HepG2 (cell line): ENCODE measurements around the gene NOTUM. TPM values are rescaled to one million over a fixed set of nuclear protein-coding genes. Genes with fewer than 3 reads are reported as not detected.

Experiments
- CERS6 ChIP-seq: sonication (generic); formaldehyde crosslinking; IDR thresholded peaks from 2 replicates; pipeline ENCODE4 v1.5.0; 2020; ENCODE audit warnings: missing genetic modification reagents
- CREM ChIP-seq, 2 experiments: sonication (generic) in 1 of 2; formaldehyde crosslinking in 1 of 2; IDR thresholded peaks; 2 replicates each; pipeline versions ENCODE4 v1.4.0 to v1.6.1; 2016 to 2020; ENCODE audit warnings: antibody characterized with exemption in 1 of 2, mild to moderate bottlenecking in 1 of 2, missing genetic modification reagents in 1 of 2
- ELF3 ChIP-seq: IDR thresholded peaks from 2 replicates; pipeline ENCODE4 v1.6.1; 2016; ENCODE audit warnings: missing genetic modification reagents, missing compliant biosample characterization
- FLYWCH1 ChIP-seq: sonication (generic); formaldehyde crosslinking; IDR thresholded peaks from 2 replicates; pipeline ENCODE4 v1.8.1; 2023; ENCODE audit warnings: mild to moderate bottlenecking, missing genetic modification reagents
- GMEB1 ChIP-seq: sonication (generic); formaldehyde crosslinking; IDR thresholded peaks from 2 replicates; pipeline ENCODE4 v1.5.1; 2020; ENCODE audit warnings: missing genetic modification reagents, mild to moderate bottlenecking, borderline replicate concordance
- JDP2 ChIP-seq: sonication (generic); formaldehyde crosslinking; IDR thresholded peaks from 2 replicates; pipeline ENCODE4 v1.8.1; 2022; ENCODE audit warnings: missing genetic modification reagents, borderline replicate concordance
- KLF15 ChIP-seq: sonication (generic); formaldehyde crosslinking; IDR thresholded peaks from 2 replicates; pipeline ENCODE4 v1.8.1; 2023; ENCODE audit warnings: borderline replicate concordance, mild to moderate bottlenecking, inconsistent platforms, missing genetic modification reagents, mixed read lengths
- MBNL3 ChIP-seq: fragments of 250-450 bp; sonication (Bioruptor Pico); conservative IDR thresholded peaks from 2 replicates; pipeline ENCODE4 v1.8.0; 2022; ENCODE audit warnings: mild to moderate bottlenecking, inconsistent platforms
- MED1 ChIP-seq: sonication (generic); formaldehyde crosslinking; IDR thresholded peaks from 2 replicates; pipeline ENCODE4 v1.4.0; 2020; ENCODE audit warnings: missing genetic modification reagents
- MYNN ChIP-seq: sonication (generic); formaldehyde crosslinking; IDR thresholded peaks from 2 replicates; pipeline ENCODE4 v1.4.0; 2020; ENCODE audit warnings: mild to moderate bottlenecking, low read depth, missing genetic modification reagents
- PITX1 ChIP-seq: sonication (generic); formaldehyde crosslinking; IDR thresholded peaks from 2 replicates; pipeline ENCODE4 v1.5.1; 2020; ENCODE audit warnings: mild to moderate bottlenecking, missing genetic modification reagents
- RFX5 ChIP-seq: IDR thresholded peaks from 2 replicates; pipeline ENCODE4 v1.6.1; 2011; ENCODE audit warnings: low read depth, low read length, improper control_type of control experiment
- SAP130 ChIP-seq: IDR thresholded peaks from 2 replicates; pipeline ENCODE4 v1.6.1; 2016; ENCODE audit warnings: low read depth
- SRSF9 ChIP-seq: fragments of 200-400 bp; formaldehyde crosslinking; IDR thresholded peaks from 2 replicates; pipeline ENCODE4 v1.6.1; 2018; ENCODE audit warnings: borderline replicate concordance, mild to moderate bottlenecking, low read depth, low read length; ENCODE audit not compliant: insufficient read depth, poor library complexity, severe bottlenecking
- STAG1 ChIP-seq: sonication (generic); formaldehyde crosslinking; IDR thresholded peaks from 2 replicates; pipeline ENCODE4 v1.4.0; 2020; ENCODE audit warnings: missing genetic modification reagents
- TCF7 ChIP-seq: sonication (generic); IDR thresholded peaks from 2 replicates; pipeline ENCODE4 v1.6.1; 2016; ENCODE audit warnings: antibody characterized with exemption, low read depth
- TGIF2 ChIP-seq: IDR thresholded peaks from 2 replicates; pipeline ENCODE4 v1.6.1; 2016; ENCODE audit warnings: control low read depth, missing compliant biosample characterization
- THAP11 ChIP-seq: IDR thresholded peaks from 2 replicates; pipeline ENCODE4 v1.6.1; 2016; ENCODE audit warnings: missing biosample characterization, missing genetic modification reagents
- ZBTB42 ChIP-seq: sonication (generic); formaldehyde crosslinking; IDR thresholded peaks from 2 replicates; pipeline ENCODE4 v1.5.0; 2020; ENCODE audit warnings: mild to moderate bottlenecking, missing genetic modification reagents
- ZBTB8A ChIP-seq: sonication (generic); formaldehyde crosslinking; IDR thresholded peaks from 2 replicates; pipeline ENCODE4 v1.4.0; 2020; ENCODE audit warnings: mild to moderate bottlenecking, low read depth, missing genetic modification reagents, borderline replicate concordance
- ZMAT5 ChIP-seq: sonication (generic); formaldehyde crosslinking; IDR thresholded peaks from 2 replicates; pipeline ENCODE4 v1.5.0; 2020; ENCODE audit warnings: mild to moderate bottlenecking, low read depth, missing genetic modification reagents, borderline replicate concordance
- ZNF263 ChIP-seq: sonication (generic); formaldehyde crosslinking; IDR thresholded peaks from 2 replicates; pipeline ENCODE4 v1.4.0; 2020; ENCODE audit warnings: missing genetic modification reagents
- ZNF317 ChIP-seq: sonication (generic); formaldehyde crosslinking; IDR thresholded peaks from 2 replicates; pipeline ENCODE4 v1.5.0; 2020; ENCODE audit warnings: mild to moderate bottlenecking, missing genetic modification reagents
- ZNF329 ChIP-seq: sonication (generic); formaldehyde crosslinking; IDR thresholded peaks from 2 replicates; pipeline ENCODE4 v1.9.0; 2021; ENCODE audit warnings: low read depth, mild to moderate bottlenecking, missing genetic modification reagents
- ZNF460 ChIP-seq: sonication (generic); formaldehyde crosslinking; IDR thresholded peaks from 2 replicates; pipeline ENCODE4 v1.5.1; 2020; ENCODE audit warnings: missing genetic modification reagents, mild to moderate bottlenecking, borderline replicate concordance
- ZNF570 ChIP-seq: sonication (generic); formaldehyde crosslinking; IDR thresholded peaks from 2 replicates; pipeline ENCODE4 v1.4.0; 2020; ENCODE audit warnings: mild to moderate bottlenecking, missing genetic modification reagents, borderline replicate concordance
- ZNF850 ChIP-seq: sonication (generic); formaldehyde crosslinking; conservative IDR thresholded peaks from 2 replicates; pipeline ENCODE4 v1.9.0; 2021; ENCODE audit warnings: mild to moderate bottlenecking, missing genetic modification reagents
- ZNF878 ChIP-seq: sonication (generic); formaldehyde crosslinking; IDR thresholded peaks from 2 replicates; pipeline ENCODE4 v1.8.1; 2023; ENCODE audit warnings: mild to moderate bottlenecking, missing genetic modification reagents, moderate library complexity
- polyA plus RNA-seq, 8 experiments: library from polyadenylated mRNA; depleted of rRNA in 3 of 8; stranded (reverse) in 7 of 8; unstranded in 1 of 8; fragments of >200 nt; fragmentation: Illumina TruSeq in 4 of 8; extraction: Trizol in 4 of 8; gene quantifications; 2 replicates each; pipeline versions ENCODE4 v1.2.1 to v1.2.3, GENCODE V29; 2011 to 2016; ENCODE audit warnings: low read depth in 4 of 8, missing spikeins in 1 of 8, mixed read lengths in 1 of 8; ENCODE audit not compliant: insufficient read depth in 1 of 8
- total RNA-seq, 5 experiments: library from RNA; depleted of rRNA; stranded (reverse); fragments of >200 nt; fragmentation: Illumina TruSeq; extraction: Trizol; gene quantifications; 2 replicates each; pipeline ENCODE4 v1.2.3, GENCODE V29; 2016; ENCODE audit warnings: low read depth in 1 of 5

Gene NOTUM
- total and polyA plus RNA-seq, 2 of the 13 experiments (the other 11 are each of a cell fraction or from before 2014, with no cell fraction given), result 150 to 160 TPM

- TF ChIP-seq ZMAT5 (CRISPR knock-in tag) (no peak), MYNN (CRISPR knock-in tag) (no peak; the same call in none of the 2 replicates), CREM (IDR thresholded peaks at IDR 0.05) (no peak), CREM (CRISPR knock-in tag; IDR thresholded peaks at IDR 0.05) (no peak), FLYWCH1 (CRISPR knock-in tag) (0 out of 2 replicates have a peak, but pooled peaks have one; percentile 42), PITX1 (CRISPR knock-in tag) (peak; percentile 48), ZNF570 (no peak), SAP130 (CRISPR knock-in tag) (peak; percentile 46), RFX5 (no peak), ZNF329 (CRISPR knock-in tag) (peak; percentile 48; the same call in 1 of the 2 replicates), KLF15 (no peak), CERS6 (CRISPR knock-in tag) (no peak), ZNF850 (no peak), TGIF2 (peak; percentile 67; the same call in 1 of the 2 replicates), MBNL3 (CRISPR knock-in tag) (no peak), ZNF460 (CRISPR knock-in tag) (no peak), ZBTB8A (CRISPR knock-in tag) (no peak), TCF7 (peak; percentile 77), ZNF317 (CRISPR knock-in tag) (peak; percentile 34; the same call in 1 of the 2 replicates), THAP11 (CRISPR knock-in tag) (no peak; the same call in 1 of the 2 replicates), JDP2 (CRISPR knock-in tag) (no peak), ZNF263 (CRISPR knock-in tag) (no peak; the same call in 1 of the 2 replicates), SRSF9 (no peak), STAG1 (CRISPR knock-in tag) (no peak), ZBTB42 (0 out of 2 replicates have a peak, but pooled peaks have one; percentile 77), ELF3 (CRISPR knock-in tag) (no peak), MED1 (CRISPR knock-in tag) (peak; percentile 69; the same call in 1 of the 2 replicates), ZNF878 (CRISPR knock-in tag) (no peak), GMEB1 (CRISPR knock-in tag) (peak; percentile 45; the same call in 1 of the 2 replicates)
Observed at GRCh38 chr17:81993729-81994592, 33.0 kb upstream of the NOTUM start (continued).
